CD4-positive, alpha-beta T cell treated with Interleukin-2 at 100 ng/mL for 4 hours (primary cell): Measurements from ENCODE around the gene LAPTM4A.
"Not testable (repeated sequence)": the region's sequence is repeated elsewhere in the genome, so short reads cannot be mapped to it uniquely, and the experiment has no call there.

Experiments used
- DNase-seq: peaks from one replicate; pipeline ENCODE4 v3.0.0-alpha.2; 2020; ENCODE audit warnings: low spot score

LAPTM4A gene

DNA sequence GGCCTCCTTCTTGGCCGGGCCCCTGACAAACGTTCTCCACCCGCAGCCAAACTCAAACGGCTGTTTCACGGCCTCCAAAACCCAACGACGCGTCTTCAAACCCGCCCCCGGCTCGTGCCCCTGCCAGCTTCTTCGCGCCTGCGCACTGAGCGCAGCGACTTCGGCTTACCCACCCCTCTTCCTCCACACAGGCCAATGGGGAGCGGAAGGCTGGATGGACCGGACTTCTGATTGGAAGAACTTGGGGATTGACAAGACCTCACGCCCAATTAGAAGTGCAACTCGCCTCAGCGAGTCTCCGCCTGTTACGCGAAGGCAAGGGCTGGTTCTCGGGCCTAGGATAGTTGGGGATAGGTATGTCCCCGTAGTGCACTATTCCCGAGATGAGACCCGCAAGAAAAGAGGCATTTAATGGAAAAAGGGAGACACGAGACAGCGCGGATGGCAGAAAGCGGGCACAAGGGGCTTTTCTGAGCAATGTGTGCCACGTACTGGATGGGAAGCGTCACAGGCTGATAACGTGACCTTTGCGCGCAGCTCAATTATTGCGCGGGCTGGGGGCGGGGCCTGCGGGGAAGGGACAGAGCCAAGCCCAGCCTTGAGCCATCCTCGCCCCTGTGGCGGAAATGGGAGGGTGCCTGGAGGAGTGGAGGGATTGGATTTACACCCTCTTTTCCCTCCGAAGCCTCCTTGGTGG is at the start of gene LAPTM4A:
TSS of gene LAPTM4A (minus strand) at position 97 of the 697 bp plus-strand sequence. CDS start 108 bp downstream, outside the sequence.
- peak; percentile 99 for DNase-seq

- DNase-seq, result no peak
Observed at GRCh38 chr2:20100711-20101110, 49.3 kb upstream of the LAPTM4A start.

GRCh38 chr2:20099780-20100179 is 48.4 kb upstream of the LAPTM4A start:
- DNase-seq, result no peak

DNA sequence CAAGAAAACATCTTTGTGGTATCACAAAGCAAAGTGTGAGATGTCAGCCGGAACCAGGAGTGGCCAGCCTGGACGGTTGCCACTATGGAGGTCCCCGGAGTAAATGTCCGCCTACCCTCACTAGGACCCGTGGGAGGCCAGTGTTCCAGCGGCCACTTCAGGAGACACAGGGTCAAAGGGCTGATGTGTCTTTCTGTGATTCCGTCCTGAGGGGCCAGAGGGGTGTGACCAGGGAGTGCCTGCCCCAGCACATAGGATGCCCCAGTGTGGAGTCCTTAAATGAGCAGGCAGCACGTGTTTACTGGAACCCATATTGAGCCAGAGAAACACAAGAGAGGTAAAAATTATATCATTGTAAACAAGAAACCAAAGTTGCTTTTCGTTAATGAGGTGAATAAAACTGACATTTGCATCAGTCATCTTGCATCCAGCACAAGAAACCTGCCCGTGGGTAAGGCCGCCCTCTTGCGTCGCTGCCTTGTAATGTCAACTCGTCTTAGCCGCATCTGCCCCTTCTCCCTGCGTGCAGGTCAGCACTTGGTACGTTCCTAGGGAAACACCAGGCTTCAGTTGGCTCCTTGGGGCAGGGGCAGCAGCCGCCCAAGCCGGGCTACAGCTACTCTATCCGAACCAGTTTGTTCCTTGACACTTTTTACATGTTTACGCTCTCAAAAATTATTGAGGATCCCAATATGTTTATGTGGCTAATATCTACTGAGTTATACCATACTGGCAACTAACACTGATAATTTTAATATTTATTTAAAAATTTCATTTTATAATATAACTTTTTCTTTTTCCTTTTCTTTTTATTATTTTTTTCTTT is 46.7 kb upstream of the LAPTM4A start:
- peak; percentile 72 for DNase-seq

GRCh38 chr2:20095469-20095868 is 44.0 kb upstream of the LAPTM4A start:
- DNase-seq, result no peak

DNA sequence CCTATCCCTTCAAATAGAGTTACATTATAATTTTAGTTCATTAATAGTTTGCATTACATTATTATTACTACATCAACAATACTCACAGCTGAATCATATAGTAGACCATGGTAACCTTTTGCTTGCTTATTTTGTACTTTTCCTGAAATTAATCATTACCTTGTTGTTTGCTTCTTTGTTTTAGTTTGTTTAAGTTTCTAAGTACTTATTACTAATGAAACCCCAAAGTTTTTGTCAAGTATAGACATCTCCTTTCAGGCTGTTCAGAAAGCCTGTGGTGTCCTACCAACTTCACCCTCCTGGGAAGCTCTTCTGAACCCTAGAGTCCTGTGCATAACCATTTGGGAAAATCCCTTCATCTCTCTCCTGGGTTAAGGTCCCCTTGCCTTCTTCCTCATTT is 43.5 kb upstream of the LAPTM4A start:
- DNase-seq, result no peak

- DNase-seq, result no peak
Observed at GRCh38 chr2:20094142-20094755, 42.8 kb upstream of the LAPTM4A start.

DNA sequence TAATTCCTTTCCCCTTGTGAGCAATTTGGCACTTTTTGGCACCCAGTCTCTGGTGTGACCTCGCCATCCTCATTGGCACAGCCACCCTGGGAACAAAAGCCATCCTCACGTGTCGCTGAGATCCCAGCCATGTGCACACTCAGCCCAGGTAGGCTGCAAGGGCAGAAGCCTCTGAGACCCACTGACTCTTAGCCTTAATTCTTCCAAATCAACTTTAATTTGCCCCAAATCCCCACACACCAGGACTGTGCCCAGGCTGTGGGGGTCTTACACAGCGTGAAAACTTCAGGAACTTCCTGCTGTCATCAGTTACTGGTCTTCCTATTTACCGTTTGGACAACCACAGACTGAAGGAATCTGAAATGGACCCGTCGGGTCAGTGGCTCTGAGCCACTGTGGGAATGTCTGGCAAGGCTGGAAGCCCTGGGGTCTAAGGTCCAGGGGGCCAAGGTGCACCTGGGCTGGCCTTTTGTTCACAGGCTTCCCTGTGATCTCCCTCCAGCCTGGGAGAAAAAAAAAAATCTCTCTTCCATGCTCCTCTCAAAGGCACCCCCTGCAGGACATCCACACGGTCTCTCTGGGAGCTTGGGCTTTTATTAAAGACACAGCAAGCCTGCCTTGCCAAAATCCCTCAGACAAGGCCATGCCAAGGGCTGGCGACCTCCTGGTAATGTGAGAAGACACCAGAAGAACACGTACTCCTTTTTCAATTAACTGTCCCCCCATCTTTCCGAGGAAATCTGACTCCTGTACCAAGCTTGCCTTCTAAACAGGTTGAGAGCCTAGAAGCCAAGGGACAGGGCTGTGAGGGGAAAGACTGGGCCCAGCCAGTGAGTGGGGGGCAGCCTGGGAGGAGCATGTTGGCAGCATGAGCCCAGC is 42.1 kb upstream of the LAPTM4A start:
- DNase-seq, result no peak

GRCh38 chr2:20092901-20093235 is 41.4 kb upstream of the LAPTM4A start:
- no peak for DNase-seq

DNA sequence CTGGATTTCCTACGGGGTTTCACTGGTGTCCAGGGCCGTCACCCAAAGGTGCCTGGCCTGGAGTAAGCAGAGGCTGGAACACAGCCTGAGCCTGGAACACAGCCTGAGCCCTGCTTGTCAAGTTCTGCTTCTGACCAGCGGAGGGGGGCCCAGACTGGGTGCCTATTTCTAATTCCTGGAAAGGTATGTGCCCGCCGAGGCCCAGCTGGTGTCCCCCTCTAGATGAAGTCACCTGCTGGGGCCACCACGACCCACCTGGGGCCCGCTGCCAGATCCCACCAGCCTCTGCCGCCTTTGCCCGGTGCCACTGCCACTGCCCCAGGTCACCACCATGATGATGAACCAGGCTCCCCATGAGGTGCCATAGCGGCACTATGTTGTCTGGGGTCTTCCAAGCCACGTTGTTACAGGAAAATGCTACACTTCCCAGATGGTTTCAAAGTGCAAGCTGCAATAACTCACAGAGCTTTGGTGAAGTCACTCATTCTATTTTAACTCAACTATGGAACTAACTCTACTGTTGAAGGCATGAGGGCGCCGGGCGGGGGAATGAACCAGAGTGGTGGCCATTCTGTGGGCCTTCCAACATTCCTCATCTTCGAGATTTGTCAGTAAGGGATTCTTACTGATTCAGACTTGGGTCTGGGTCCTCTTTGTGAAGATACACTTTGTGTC is 40.9 kb upstream of the LAPTM4A start:
- no peak for DNase-seq

DNA sequence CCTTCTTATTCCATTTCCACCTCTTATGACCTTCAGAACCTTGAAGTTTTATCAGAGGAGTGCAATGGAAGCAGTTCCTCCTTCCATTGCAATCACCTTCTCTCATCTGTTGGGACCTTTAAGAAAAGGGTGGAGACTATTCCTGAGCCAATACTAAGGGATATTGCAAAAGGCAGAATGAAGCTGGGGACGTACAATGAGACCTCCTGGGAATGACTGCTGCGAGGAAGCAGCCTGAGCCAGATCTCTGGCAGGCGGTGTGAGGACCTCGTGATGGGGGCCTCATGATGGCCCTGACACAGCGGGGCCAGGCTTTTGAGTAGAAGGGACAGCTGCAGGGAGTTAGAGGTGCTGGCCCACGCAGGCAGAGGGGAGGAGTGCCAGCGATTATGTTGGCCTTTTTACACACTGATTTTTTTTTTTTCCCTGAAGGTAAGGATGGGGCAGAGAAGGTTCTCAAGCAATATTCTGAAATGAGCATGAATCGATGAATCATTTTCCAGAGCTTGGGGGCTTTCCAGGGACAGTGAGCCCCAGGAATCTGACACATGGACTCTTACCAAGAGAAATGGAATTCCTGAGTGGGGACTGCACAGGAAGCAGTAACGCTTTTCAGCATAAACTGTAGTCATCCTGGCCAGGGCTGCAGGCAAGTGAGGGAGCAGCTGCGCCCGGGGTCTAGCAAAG is 40.0 kb upstream of the LAPTM4A start:
- no peak for DNase-seq

DNA sequence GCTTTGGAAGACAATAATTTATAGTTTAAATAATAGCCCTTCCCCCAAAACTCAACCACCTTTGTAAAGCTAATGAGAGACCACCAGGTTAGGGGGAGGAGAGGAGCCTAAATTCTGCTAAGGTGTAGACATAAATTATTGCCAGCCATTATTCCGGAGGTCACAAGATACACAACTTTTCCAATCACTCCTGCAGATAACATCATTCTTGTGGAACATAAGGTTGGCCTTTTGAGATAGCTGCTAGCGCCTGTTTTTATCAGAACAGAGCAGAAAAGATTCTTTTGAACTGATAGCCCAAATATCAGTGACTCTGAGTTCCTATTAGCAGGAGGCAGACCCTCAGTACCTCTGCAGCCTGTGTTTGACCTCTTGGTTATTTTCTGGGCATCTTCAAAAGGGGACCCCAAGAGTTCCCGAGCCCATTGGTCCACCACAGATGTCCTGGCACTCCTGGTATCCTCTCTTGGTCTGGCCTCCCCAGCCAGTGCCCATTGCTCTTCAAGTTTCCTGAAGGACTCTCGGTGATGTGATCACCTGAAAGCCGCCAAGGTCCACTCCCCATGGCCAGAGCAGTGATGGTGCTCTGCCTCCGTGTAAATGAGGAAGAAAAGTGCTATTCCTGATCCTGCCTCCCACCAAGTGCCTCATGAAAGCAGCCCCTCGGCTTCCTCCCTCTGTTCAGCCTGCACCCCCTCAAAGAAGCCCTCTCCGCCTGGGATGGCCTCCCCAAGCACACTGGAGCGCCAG is 38.5 kb upstream of the LAPTM4A start:
- DNase-seq, result no peak

DNA sequence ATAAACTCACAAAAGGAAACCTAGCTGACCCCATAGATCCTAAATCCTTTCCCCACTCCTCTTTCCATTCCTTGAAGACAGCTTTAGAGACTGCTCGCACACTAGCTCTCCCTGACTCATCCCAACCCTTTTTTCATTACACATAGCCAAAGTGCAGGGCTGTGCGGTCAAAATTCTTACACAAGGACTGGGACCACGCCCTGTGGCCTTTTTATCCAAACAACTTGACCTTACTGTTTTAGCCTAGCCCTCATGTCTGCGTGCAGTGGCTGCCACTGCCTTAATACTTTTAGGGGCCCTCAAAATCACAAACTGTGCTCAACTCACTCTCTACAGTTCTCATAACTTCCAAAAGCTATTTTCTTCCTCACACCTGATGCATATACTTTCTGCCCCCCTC is 34.5 kb upstream of the LAPTM4A start:
- not testable (repeated sequence) for DNase-seq

GRCh38 chr2:20082812-20083211 is 31.4 kb upstream of the LAPTM4A start:
- not testable (repeated sequence) for DNase-seq

- no peak for DNase-seq
Observed at GRCh38 chr2:20081841-20082240, 30.4 kb upstream of the LAPTM4A start.

DNA sequence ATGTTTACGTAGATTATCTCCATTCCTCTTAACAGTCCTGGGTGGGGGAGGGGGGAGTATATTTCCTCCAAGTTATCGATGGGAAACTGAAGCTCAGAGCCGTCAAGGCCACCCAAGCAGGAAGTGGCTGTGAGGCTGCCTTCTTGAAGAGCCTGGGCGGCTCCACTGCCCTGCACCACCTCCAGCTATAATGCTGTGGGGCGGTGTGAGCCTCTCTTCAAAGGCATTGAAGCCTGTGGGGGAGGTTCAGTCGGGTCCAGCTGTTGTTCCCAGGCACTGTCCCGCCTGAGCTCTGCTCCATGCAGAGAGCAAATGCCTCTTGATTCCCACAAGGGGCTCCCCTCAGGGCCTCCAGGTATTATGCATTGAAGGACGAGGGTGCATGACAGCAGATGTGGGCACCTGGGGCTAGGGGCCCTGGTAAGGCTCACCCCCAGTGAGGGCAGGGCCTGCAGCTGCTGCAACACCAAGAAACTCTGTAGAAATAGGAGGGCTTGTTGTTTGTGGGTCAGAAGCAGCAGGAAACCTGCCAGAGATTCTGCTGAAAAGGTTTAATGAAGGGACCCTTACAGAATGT is 29.5 kb upstream of the LAPTM4A start:
- no peak for DNase-seq

DNA sequence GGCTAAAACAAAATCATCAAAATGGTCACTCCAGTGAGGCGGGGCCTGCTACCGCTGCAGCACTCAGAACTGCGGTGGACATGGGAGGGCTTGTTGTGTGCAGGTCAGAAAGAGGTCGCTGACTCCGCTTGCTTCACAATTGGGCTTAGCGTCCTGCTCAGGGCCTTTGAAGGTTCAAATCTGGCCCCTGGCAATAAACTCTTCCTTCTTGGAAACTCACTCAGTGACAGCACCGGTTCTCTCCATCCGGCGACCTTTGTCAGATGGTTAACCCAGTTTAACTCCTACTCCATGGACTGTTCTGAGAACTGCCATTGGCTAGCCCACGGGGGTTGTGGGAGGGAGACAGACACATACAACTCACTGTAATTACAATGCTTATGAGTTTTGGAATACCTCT is 29.0 kb upstream of the LAPTM4A start:
- DNase-seq, result no peak

DNA sequence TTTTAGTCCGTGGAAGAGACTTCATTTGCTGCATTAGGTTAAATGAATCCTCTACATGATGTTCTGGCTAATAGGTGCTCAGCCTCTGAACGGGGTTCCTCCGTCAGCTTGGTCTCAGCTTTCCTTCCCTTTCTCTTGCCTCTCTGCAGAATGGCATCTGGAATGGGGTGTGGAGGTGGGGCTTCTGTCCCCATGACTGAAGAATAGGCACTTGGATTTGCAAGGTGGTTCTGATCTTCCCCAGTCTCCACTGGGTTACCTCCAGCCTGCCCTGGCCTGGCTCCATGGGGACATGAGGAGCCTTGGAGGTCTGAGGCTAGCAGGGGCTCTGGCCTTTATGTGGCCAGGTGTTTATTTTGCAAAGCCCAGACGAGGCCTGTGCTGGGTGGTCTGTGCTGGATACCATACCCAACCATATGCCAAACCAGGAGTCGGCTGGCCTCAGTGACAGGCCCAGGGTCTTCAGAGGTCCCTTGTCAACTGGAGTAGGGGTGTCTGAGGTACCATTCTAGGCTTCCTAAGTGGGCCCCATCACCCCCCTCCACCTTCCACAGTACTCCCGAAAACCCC is 28.2 kb upstream of the LAPTM4A start:
- no peak for DNase-seq

DNA sequence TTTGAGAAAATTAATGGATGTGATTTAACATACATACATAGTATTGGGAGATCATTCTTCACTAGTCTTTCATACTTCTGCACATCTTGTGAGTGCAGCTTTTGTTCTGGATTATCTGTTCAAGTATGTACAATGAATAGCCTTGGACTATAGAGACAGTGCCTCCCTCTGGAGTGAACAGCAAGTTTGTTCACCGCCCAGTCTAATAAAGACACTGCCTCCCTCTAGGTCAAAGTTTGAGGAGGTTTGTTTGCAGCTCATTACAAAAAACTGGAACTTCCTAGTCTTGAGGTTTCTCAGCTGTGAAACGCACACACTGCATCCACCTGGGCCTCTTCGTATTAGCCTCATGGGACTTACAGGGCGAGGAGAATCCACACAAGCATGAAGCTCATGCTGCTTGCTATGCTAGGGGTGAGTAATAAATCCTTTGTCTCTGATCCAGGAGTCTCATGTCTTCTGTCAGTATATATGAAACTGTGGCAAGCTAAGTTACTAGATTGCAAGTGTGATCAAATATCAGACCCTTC is 26.0 kb upstream of the LAPTM4A start:
- no peak for DNase-seq
